ENCODE results near the gene MED13L.

DNA sequence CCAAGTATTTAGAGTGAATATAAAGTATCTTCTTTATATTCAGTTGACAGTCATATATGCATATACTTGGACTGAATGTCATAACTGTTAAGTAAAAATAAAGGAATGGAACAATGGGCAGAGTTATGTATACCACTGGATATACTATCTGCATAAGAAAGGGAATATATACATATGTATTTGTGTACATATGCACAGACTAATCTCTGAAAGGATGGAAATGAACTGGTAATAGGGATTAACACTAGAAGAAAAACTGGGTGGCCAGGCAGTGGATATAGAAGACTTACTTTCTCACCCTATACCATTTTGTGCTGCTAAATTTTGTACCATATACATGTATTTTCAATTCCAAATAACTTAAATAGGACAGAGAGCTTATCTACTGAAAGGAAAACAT, 200.1 kb downstream of the MED13L start:
- no peak for TF ChIP-seq BHLHE40 (IDR thresholded peaks at IDR 0.05; ENCODE audit: borderline replicate concordance)
- TF ChIP-seq, protein P1, sequence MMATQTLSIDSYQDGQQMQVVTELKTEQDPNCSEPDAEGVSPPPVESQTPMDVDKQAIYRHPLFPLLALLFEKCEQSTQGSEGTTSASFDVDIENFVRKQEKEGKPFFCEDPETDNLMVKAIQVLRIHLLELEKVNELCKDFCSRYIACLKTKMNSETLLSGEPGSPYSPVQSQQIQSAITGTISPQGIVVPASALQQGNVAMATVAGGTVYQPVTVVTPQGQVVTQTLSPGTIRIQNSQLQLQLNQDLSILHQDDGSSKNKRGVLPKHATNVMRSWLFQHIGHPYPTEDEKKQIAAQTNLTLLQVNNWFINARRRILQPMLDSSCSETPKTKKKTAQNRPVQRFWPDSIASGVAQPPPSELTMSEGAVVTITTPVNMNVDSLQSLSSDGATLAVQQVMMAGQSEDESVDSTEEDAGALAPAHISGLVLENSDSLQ (IDR thresholded peaks at IDR 0.05), result no peak
- no peak for TF ChIP-seq SP1 (IDR thresholded peaks at IDR 0.05)
- no peak for TF ChIP-seq FOXK2 (IDR thresholded peaks at IDR 0.05)

All from HEK293T (cell line).